SJSA1 (cell line): ENCODE measurements around the gene CD63. TPM values are rescaled to one million over a fixed set of nuclear protein-coding genes. Genes with fewer than 3 reads are reported as not detected.

ENCODE experiments used
- DNase-seq, 2 experiments: peaks; one replicate each; pipeline ENCODE4 v3.0.0-alpha.2; 2015 to 2020; ENCODE audit warnings: low spot score in 2 of 2, low read depth in 1 of 2
- H3K27ac ChIP-seq: fragments of 250-450 bp; sonication (Bioruptor Pico); 2 replicates; pipeline ENCODE4 v1.5.1; 2020; ENCODE audit warnings: mild to moderate bottlenecking, moderate library complexity
- H3K27me3 ChIP-seq: fragments of 250-450 bp; sonication (Bioruptor Pico); replicated peaks from 2 replicates; pipeline ENCODE4 v1.5.1; 2020; ENCODE audit warnings: mild to moderate bottlenecking, moderate library complexity
- H3K36me3 ChIP-seq: fragments of 250-450 bp; sonication (Bioruptor Pico); 2 replicates; pipeline ENCODE4 v1.5.1; 2020; ENCODE audit warnings: mild to moderate bottlenecking
- H3K4me1 ChIP-seq: fragments of 250-450 bp; sonication (Bioruptor Pico); replicated peaks from 2 replicates; pipeline ENCODE4 v1.6.1; 2021; ENCODE audit warnings: mild to moderate bottlenecking
- H3K4me3 ChIP-seq: fragments of 250-450 bp; sonication (Bioruptor Pico); 2 replicates; pipeline ENCODE4 v1.5.1; 2020; ENCODE audit warnings: mild to moderate bottlenecking
- H3K9me3 ChIP-seq: fragments of 250-450 bp; sonication (Bioruptor Pico); replicated peaks from 2 replicates; pipeline ENCODE4 v1.5.1; 2020; ENCODE audit warnings: mild to moderate bottlenecking
- total RNA-seq: library from RNA; depleted of rRNA; stranded (reverse); fragments of >200 nt; shearing (Covaris generic); gene quantifications from 2 replicates; pipeline ENCODE4 v1.2.3, GENCODE V29; 2014

The CD63 gene
- total RNA-seq, 1 experiment from 2014 or later: 1,021 TPM

GRCh38 chr12:55699471-55700055 is 29.2 kb downstream of the CD63 start:
- no peaks in the 10 kb centered on the region for H3K36me3 ChIP-seq
- no peak overlapping the region for H3K4me3 ChIP-seq
- peaks cover 8% of the 10 kb centered on the region; the same call in 1 of the 2 replicates for H3K27me3 ChIP-seq
- DNase-seq: no peak
- H3K4me1 ChIP-seq: no peaks in the 10 kb centered on the region
- no peaks in the 10 kb centered on the region for H3K9me3 ChIP-seq
- H3K27ac ChIP-seq: no peak overlapping the region

DNA sequence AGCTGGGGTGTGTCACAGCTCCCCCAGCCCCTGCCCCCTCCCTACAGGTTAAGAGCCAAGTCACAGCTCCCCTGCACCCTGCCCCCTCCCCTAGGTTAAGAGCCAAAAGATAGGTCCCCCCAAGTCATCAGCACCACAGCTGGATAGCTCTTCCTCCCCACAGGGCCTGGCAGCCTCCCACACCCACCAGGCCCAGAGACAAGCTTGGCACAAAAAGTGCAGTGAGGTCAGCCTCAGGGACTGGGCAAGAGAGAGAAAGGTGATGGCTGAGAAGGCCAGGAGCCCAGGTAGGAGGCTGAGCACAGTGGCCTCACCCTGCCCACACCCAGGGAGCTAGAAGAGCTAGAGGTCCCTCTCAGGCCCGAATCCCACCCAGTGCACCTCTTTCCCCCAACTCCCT is 29.8 kb downstream of the CD63 start:
- no peaks in the 10 kb centered on the region for H3K4me1 ChIP-seq
- H3K27ac ChIP-seq: no peak overlapping the region
- no peaks in the 10 kb centered on the region for H3K9me3 ChIP-seq
- no peaks in the 10 kb centered on the region for H3K36me3 ChIP-seq
- peaks cover 8% of the 10 kb centered on the region; the same call in 1 of the 2 replicates for H3K27me3 ChIP-seq
- DNase-seq: no peak
- no peak overlapping the region for H3K4me3 ChIP-seq

DNA sequence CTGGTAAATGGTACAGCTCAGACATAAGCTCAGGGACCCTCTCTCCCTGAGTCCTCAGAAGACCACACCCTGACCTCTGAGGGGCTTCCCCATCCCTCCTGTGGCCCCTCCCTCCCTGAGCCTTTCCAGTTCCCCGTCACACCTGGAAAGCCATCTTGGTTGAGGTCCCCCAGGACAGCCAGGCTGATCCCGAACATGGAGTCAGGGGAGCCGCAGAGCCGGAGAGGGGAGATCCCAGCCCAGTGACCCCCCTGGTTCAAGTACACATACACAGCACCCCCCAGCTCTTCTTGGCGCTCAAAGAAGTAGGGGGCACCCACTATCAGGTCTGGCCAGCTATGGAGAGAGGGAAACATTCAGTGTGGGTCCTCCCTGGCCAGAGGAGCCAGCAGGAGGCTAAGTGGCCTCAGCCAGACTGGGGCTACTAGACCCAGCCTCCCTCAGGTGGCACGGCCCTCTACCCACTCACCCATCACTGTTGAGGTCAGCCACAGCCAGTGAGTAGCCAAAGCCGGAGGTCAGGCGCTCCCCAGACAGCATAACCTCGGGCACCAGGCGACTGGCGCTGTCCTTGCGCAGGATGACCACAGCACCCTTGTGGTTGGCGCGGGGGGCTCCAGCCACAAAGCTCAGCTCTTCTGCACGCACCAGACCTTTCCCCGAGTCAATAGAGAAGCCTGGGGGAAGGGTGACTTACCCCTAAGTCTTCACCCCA is 30.4 kb downstream of the CD63 start:
- Histone ChIP-seq H3K27me3 (peaks cover 8% of the 10 kb centered on the region; the same call in 1 of the 2 replicates), H3K4me1 (no peaks in the 10 kb centered on the region), H3K4me3 (no peak overlapping the region), H3K36me3 (no peaks in the 10 kb centered on the region), H3K27ac (no peak overlapping the region), H3K9me3 (no peaks in the 10 kb centered on the region)
- DNase-seq: no peak

DNA sequence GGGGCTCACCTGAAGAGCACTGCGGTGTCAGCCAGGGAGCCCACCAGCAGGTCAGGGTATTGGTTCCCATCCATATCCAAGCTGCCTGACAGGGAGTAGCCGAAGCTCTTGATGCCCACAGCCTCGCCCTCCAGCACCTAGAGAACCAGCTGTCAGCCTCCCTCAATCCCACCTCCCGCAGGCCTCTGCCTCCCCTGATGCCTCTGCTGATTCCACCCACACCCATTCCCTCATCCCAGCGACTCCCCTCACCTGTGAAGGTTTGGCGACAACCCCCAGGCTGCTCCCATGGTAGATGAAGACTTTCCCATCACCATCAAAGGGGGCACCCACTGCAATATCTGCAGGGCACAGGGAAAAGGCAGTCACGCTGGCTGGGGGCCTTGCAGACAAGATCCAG is 31.1 kb downstream of the CD63 start:
- no peak for DNase-seq
- Histone ChIP-seq H3K27me3 (peaks cover 8% of the 10 kb centered on the region; the same call in 1 of the 2 replicates), H3K4me1 (no peaks in the 10 kb centered on the region), H3K4me3 (no peak overlapping the region), H3K9me3 (no peaks in the 10 kb centered on the region), H3K27ac (no peak overlapping the region), H3K36me3 (no peaks in the 10 kb centered on the region)

GRCh38 chr12:55696796-55697462 is 31.9 kb downstream of the CD63 start:
- no peaks in the 10 kb centered on the region for H3K4me1 ChIP-seq
- H3K9me3 ChIP-seq: no peaks in the 10 kb centered on the region
- H3K27ac ChIP-seq: no peak overlapping the region
- no peak for DNase-seq
- no peak overlapping the region for H3K4me3 ChIP-seq
- peaks cover 8% of the 10 kb centered on the region; the same call in 1 of the 2 replicates for H3K27me3 ChIP-seq
- H3K36me3 ChIP-seq: no peaks in the 10 kb centered on the region

- H3K36me3 ChIP-seq: no peaks in the 10 kb centered on the region
- no peak overlapping the region for H3K27ac ChIP-seq
- peaks cover 8% of the 10 kb centered on the region; the same call in 1 of the 2 replicates for H3K27me3 ChIP-seq
- H3K4me1 ChIP-seq: no peaks in the 10 kb centered on the region
- H3K9me3 ChIP-seq: no peaks in the 10 kb centered on the region
- H3K4me3 ChIP-seq: no peak overlapping the region
- DNase-seq: no peak
Measured at GRCh38 chr12:55696141-55696540, 32.7 kb downstream of the CD63 start.

- Histone ChIP-seq H3K9me3 (no peaks in the 10 kb centered on the region), H3K27ac (no peak overlapping the region), H3K36me3 (no peaks in the 10 kb centered on the region), H3K4me3 (no peak overlapping the region), H3K4me1 (no peaks in the 10 kb centered on the region), H3K27me3 (peaks cover 8% of the 10 kb centered on the region; the same call in 1 of the 2 replicates)
- DNase-seq: no peak
Measured at GRCh38 chr12:55695349-55695748, 33.5 kb downstream of the CD63 start.

DNA sequence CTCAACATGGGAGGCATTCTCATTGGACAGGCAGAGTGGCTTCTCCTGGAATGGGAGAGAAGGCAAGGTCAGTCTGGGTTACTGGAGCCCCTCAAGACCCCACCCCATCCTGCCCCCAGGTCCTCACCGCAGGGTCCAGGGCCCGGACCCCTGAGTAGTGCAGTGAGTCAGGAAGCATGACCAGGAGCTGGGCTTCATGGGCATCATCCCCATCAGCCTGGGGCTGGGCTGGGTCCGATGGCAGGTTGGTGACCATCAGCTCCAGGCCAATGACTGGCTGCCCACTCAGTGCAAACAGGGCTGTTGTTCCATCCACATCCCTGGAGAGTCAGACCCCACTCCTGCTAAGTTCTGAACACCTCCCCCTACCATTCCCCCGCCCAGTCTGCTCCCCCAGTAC is 34.2 kb downstream of the CD63 start:
- DNase-seq: no peak
- Histone ChIP-seq H3K9me3 (no peaks in the 10 kb centered on the region), H3K27me3 (peaks cover 8% of the 10 kb centered on the region; the same call in 1 of the 2 replicates), H3K36me3 (no peaks in the 10 kb centered on the region), H3K4me3 (no peak overlapping the region), H3K4me1 (no peaks in the 10 kb centered on the region), H3K27ac (no peak overlapping the region)

DNA sequence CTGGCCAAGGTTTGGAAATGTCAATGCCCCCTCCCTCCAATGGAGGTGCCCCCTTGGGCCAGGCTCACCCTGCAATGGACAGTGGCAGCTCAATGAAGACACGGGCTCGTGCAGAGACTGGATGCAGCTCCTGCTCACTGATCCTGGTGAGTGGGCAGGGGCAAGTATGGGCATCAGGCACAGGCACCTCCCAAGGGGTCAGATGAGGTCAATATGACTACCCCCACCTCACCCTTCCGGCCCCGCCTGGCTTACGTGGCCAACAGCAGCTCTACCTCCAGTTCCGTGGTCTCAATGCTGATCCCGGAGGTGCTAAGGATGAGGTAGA is 34.7 kb downstream of the CD63 start:
- no peaks in the 10 kb centered on the region for H3K9me3 ChIP-seq
- DNase-seq: no peak
- no peaks in the 10 kb centered on the region for H3K4me1 ChIP-seq
- peaks cover 8% of the 10 kb centered on the region; the same call in 1 of the 2 replicates for H3K27me3 ChIP-seq
- H3K4me3 ChIP-seq: no peak overlapping the region
- no peaks in the 10 kb centered on the region for H3K36me3 ChIP-seq
- no peak overlapping the region for H3K27ac ChIP-seq

- H3K27ac ChIP-seq: no peak overlapping the region
- H3K36me3 ChIP-seq: no peaks in the 10 kb centered on the region
Measured at GRCh38 chr12:55693323-55694187, 35.3 kb downstream of the CD63 start.

DNA sequence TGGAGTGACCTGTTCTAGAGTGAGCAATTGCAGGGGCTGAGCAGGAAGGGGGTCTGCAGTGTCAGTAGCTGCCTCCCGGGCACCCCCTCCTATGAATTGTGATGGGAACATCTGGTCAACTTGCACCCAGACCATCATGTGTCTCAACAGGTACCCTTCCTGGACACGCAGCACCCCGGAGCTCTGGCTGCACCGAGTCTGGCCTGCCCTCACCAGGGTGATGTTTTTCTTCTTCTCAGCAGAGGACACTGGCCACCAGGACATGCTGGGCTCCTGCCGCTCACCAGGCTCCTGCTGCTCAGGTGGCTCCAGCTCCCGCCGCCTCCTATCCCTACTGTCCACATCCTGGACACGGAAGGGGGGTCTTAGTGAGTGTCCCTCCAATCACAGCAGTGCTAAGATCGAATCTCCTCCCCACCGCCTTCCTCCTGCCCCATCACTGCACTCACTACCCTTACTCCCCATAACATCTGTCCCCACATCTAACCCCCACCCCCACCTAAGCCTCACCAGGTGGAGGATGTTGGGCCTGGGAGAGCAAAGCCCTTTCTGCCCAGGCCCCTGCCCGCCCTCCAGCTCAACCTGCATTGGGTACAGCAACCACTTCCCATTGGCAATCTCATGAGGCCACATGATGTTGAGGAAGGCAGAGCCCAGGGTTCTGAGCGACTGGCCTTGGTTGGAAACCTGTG is 36.0 kb downstream of the CD63 start:
- DNase-seq: no peak
- no peaks in the 10 kb centered on the region for H3K4me1 ChIP-seq
- H3K4me3 ChIP-seq: no peak overlapping the region
- H3K36me3 ChIP-seq: no peaks in the 10 kb centered on the region
- no peak overlapping the region for H3K27ac ChIP-seq
- H3K9me3 ChIP-seq: no peaks in the 10 kb centered on the region
- peaks cover 8% of the 10 kb centered on the region; the same call in 1 of the 2 replicates for H3K27me3 ChIP-seq

More at GRCh38 chr12:55693323-55694187, 35.3 kb downstream of the CD63 start:
- H3K27me3 ChIP-seq: peaks cover 8% of the 10 kb centered on the region; the same call in 1 of the 2 replicates
- H3K9me3 ChIP-seq: no peaks in the 10 kb centered on the region
- no peaks in the 10 kb centered on the region for H3K4me1 ChIP-seq
- DNase-seq: no peak
- no peak overlapping the region for H3K4me3 ChIP-seq

DNA sequence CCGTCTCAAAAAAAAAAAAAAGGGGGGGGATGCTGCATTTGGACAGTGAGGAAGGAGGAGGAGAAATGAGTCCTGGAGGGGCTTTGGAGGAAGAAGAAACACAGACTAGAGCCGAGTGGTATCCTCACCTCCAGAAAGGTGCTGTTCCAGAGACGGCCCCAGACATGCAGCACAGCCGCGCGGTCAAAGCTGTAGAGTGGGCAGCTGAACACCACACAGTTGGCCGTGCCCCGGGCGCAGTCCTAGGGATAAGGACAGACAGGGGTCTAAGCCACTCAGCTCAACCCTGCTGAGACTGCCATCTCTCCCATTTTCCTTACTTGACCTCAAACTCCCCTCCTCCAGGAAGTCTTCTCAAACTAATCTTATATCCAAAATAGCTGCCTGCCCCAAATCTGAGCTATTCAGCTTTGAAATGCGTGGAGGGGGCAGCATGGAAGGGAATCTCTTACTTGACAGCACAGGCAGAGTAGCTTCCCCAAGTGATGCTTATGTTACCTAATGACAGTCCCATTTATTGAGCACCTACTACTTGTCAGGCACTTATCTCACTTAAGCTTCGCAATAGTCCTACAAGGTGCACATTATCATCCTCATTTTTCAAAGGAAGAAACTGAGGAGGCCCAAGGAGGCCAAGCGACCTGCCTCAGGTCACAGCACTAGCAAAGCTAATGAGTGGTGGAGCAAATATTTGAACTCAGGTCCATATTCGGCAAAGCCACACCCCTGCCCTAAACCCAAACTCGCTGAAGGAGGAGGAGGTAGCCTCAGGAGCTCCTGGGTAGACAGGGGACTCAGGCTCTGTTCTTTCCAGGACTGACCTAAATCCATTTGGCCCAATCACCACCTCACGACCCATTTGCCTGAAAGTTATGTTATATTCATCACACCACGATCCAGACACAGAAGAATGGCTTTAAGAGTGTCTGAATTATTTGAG is 39.8 kb downstream of the CD63 start:
- no peak for DNase-seq
- H3K4me1 ChIP-seq: no peaks in the 10 kb centered on the region
- no peak overlapping the region for H3K27ac ChIP-seq
- no peaks in the 10 kb centered on the region; the same call in 1 of the 2 replicates for H3K27me3 ChIP-seq
- H3K4me3 ChIP-seq: no peak overlapping the region
- no peaks in the 10 kb centered on the region for H3K9me3 ChIP-seq
- H3K36me3 ChIP-seq: no peaks in the 10 kb centered on the region
